K562 (cell line): ENCODE data around the gene LIMS1.

Experiments used
- CTCF ChIP-seq, 3 experiments: IDR thresholded peaks in 2 of 3; conservative IDR thresholded peaks in 1 of 3; 2 replicates each; pipeline ENCODE4 v1.5.1; 2011 to 2012; ENCODE audit warnings: low read length in 3 of 3, mild to moderate bottlenecking in 3 of 3, control low read depth in 2 of 3, improper control_type of control experiment in 1 of 3, inconsistent platforms in 1 of 3, low read depth in 1 of 3, mixed read lengths in 1 of 3, moderate library complexity in 1 of 3; ENCODE audit not compliant: insufficient read depth in 2 of 3
- ETS2 ChIP-seq: IDR thresholded peaks from 2 replicates; pipeline ENCODE4 v1.6.1; 2016; ENCODE audit warnings: borderline replicate concordance, missing genetic modification characterization, mild to moderate bottlenecking, moderate library complexity, missing compliant biosample characterization; ENCODE audit not compliant: poor library complexity, severe bottlenecking
- MAX ChIP-seq: sonication (generic); formaldehyde crosslinking; IDR thresholded peaks from 2 replicates; pipeline ENCODE4 v1.9.0; 2022; ENCODE audit warnings: mild to moderate bottlenecking, missing genetic modification reagents
- MED1 ChIP-seq: sonication (generic); formaldehyde crosslinking; IDR thresholded peaks from 2 replicates; pipeline ENCODE4 v1.8.1; 2023; ENCODE audit warnings: missing genetic modification reagents, borderline replicate concordance
- MTA1 ChIP-seq: fragments of 450-650 bp; IDR thresholded peaks from 2 replicates; pipeline ENCODE4 v1.6.1; 2017; ENCODE audit warnings: borderline replicate concordance
- PATZ1 ChIP-seq: fragments of 250-450 bp; sonication (Bioruptor Pico); IDR thresholded peaks from 2 replicates; pipeline ENCODE4 v1.5.0; 2020; ENCODE audit warnings: mild to moderate bottlenecking, borderline replicate concordance
- POLR2A ChIP-seq: fragments of 450-650 bp; conservative IDR thresholded peaks from 2 replicates; pipeline ENCODE4 v1.6.1; 2016
- SIN3A ChIP-seq, 2 experiments: fragments of 150-350 bp in 1 of 2; IDR thresholded peaks; 2 replicates each; pipeline ENCODE4 v1.6.1; 2011 to 2016; ENCODE audit warnings: borderline replicate concordance in 2 of 2, low read depth in 2 of 2, low read length in 2 of 2, mild to moderate bottlenecking in 2 of 2, moderate library complexity in 2 of 2; ENCODE audit not compliant: control insufficient read depth in 1 of 2
- SMAD2 ChIP-seq: fragments of 150-350 bp; IDR thresholded peaks from 2 replicates; pipeline ENCODE4 v1.6.1; 2014; ENCODE audit warnings: low read depth, mild to moderate bottlenecking, low read length
- SREBF1 ChIP-seq: fragments of 150-350 bp; IDR thresholded peaks from 2 replicates; pipeline ENCODE4 v1.6.1; 2014; ENCODE audit warnings: antibody characterized with exemption, low read depth, low read length, borderline replicate concordance
- YY1 ChIP-seq, 3 experiments: IDR thresholded peaks; 2 replicates each; pipeline ENCODE4 v1.6.1; 2011; ENCODE audit warnings: low read length in 2 of 3, mild to moderate bottlenecking in 2 of 3, moderate library complexity in 2 of 3, borderline replicate concordance in 1 of 3, control low read depth in 1 of 3, low read depth in 1 of 3; ENCODE audit not compliant: insufficient read depth in 3 of 3, insufficient replicate concordance in 2 of 3, control insufficient read depth in 1 of 3, insufficient read length in 1 of 3; ENCODE audit errors: extremely low read depth in 1 of 3
- ZC3H8 ChIP-seq: fragments of 450-650 bp; IDR thresholded peaks from 2 replicates; pipeline ENCODE4 v1.6.1; 2017
- ZNF644 ChIP-seq: fragments of 200-800 bp; sonication (Bioruptor generic); IDR thresholded peaks from 2 replicates; pipeline ENCODE4 v1.6.1; 2016; ENCODE audit warnings: low read depth, missing genetic modification characterization, missing compliant biosample characterization

GRCh38 chr2:108643261-108643849 lies 109.1 kb downstream of the LIMS1 start:
- TF ChIP-seq MTA1 (no peak), POLR2A (no peak), PATZ1 (CRISPR knock-in tag) (no peak), SMAD2 (no peak), MED1 (CRISPR knock-in tag) (no peak), SIN3A (IDR thresholded peaks at IDR 0.05; ENCODE audit: borderline replicate concordance in 2 of 2, control insufficient read depth in 1 of 2, low read depth in 2 of 2, low read length in 2 of 2) (no peak), CTCF (IDR thresholded peaks at IDR 0.05 in 2 of 3, conservative IDR thresholded peaks at IDR 0.05 in 1 of 3; ENCODE audit: insufficient read depth in 2 of 3, low read depth in 1 of 3, low read length in 3 of 3) (no peak), MAX (CRISPR knock-in tag) (no peak), SREBF1 (no peak), ETS2 (no peak), ZNF644 (tag) (no peak), YY1 (IDR thresholded peaks at IDR 0.05; ENCODE audit: borderline replicate concordance in 1 of 3, control insufficient read depth in 1 of 3, extremely low read depth in 1 of 3, insufficient read depth in 3 of 3, insufficient read length in 1 of 3, insufficient replicate concordance in 2 of 3, low read depth in 1 of 3, low read length in 2 of 3) (no peak), ZC3H8 (no peak)
